GM21825 (cell line): ENCODE measurements around the gene ZFHX3.
A peak's percentile ranks its signal among the peaks of the same experiment; 100 is the strongest.

Experiments
- ATAC-seq: cut with Tn5 transposase; IDR thresholded peaks from one replicate; pipeline ENCODE4 v1.9.1; 2021; ENCODE audit warnings: mild to moderate bottlenecking, moderate library complexity; ENCODE audit not compliant: unreplicated experiment

The ZFHX3 gene

GRCh38 chr16:73041676-73042075, 6.3 kb downstream of the ZFHX3 start:
- no peak for ATAC-seq

- no peak for ATAC-seq
These were observed 7.1 kb downstream of the ZFHX3 start for GRCh38 chr16:73040735-73041402.

GRCh38 chr16:73040136-73040535, 7.8 kb downstream of the ZFHX3 start:
- ATAC-seq, result no peak

GRCh38 chr16:73037845-73038570, 9.9 kb downstream of the ZFHX3 start:
- ATAC-seq, result no peak

- ATAC-seq, result no peak
These were observed 10.6 kb downstream of the ZFHX3 start for GRCh38 chr16:73037331-73037745.

GRCh38 chr16:73036074-73036826, 11.7 kb downstream of the ZFHX3 start:
- ATAC-seq, result peak; percentile 75

- peak; percentile 33 for ATAC-seq
These were observed 13.6 kb downstream of the ZFHX3 start for GRCh38 chr16:73034374-73034773.

- ATAC-seq, result no peak
These were observed 14.5 kb downstream of the ZFHX3 start for GRCh38 chr16:73033271-73033998.

GRCh38 chr16:73032541-73033270, 15.2 kb downstream of the ZFHX3 start:
- ATAC-seq, result no peak

GRCh38 chr16:73031984-73032383, 15.9 kb downstream of the ZFHX3 start:
- ATAC-seq, result no peak

- ATAC-seq, result no peak
These were observed 16.6 kb downstream of the ZFHX3 start for GRCh38 chr16:73031155-73031866.

- no peak for ATAC-seq
These were observed 19.1 kb downstream of the ZFHX3 start for GRCh38 chr16:73028721-73029361.

GRCh38 chr16:73028263-73028662, 19.7 kb downstream of the ZFHX3 start:
- ATAC-seq, result no peak

- no peak for ATAC-seq
These were observed 20.2 kb downstream of the ZFHX3 start for GRCh38 chr16:73027685-73028111.

GRCh38 chr16:73026754-73027684, 20.9 kb downstream of the ZFHX3 start:
- ATAC-seq, result no peak

- ATAC-seq, result no peak
These were observed 22.1 kb downstream of the ZFHX3 start for GRCh38 chr16:73025856-73026210.

- ATAC-seq, result no peak
These were observed 22.6 kb downstream of the ZFHX3 start for GRCh38 chr16:73025151-73025855.
